Measurements from ENCODE around the gene PAM.

Gene PAM

GRCh38 chr5:102754767-102755431 lies at the start of gene PAM:
Gene PAM, plus strand, starts transcription at chr5:102755305. Its CDS starts 110,891 bp downstream, at chr5:102866196.
- peak in 40 of 51 donors; percentile 5 to 73 (median 46) for DNase-seq

GRCh38 chr5:102711525-102712385 lies 43.4 kb upstream of the PAM start:
- no peak for DNase-seq

- DNase-seq, result no peak
These were observed 41.8 kb upstream of the PAM start for GRCh38 chr5:102713278-102713677.

GRCh38 chr5:102713682-102714231 lies 41.3 kb upstream of the PAM start:
- DNase-seq, result peak in 1 of 51 donors; percentile 5

GRCh38 chr5:102715082-102715807 lies 39.9 kb upstream of the PAM start:
- no peak for DNase-seq

- DNase-seq, result no peak
These were observed 39.1 kb upstream of the PAM start for GRCh38 chr5:102716017-102716416.

GRCh38 chr5:102718819-102719218 lies 36.3 kb upstream of the PAM start:
- DNase-seq, result no peak

GRCh38 chr5:102719886-102720285 lies 35.2 kb upstream of the PAM start:
- DNase-seq, result no peak

- no peak for DNase-seq
These were observed 34.1 kb upstream of the PAM start for GRCh38 chr5:102720969-102721368.

- DNase-seq, result no peak
These were observed 32.2 kb upstream of the PAM start for GRCh38 chr5:102722931-102723330.

- DNase-seq, result no peak
These were observed 23.4 kb upstream of the PAM start for GRCh38 chr5:102731693-102732092.

- DNase-seq, result no peak
These were observed 21.6 kb upstream of the PAM start for GRCh38 chr5:102733534-102733933.

- no peak for DNase-seq
These were observed 17.9 kb upstream of the PAM start for GRCh38 chr5:102737161-102737560.

- no peak for DNase-seq
These were observed 17.2 kb upstream of the PAM start for GRCh38 chr5:102737805-102738469.

GRCh38 chr5:102740515-102740914 lies 14.6 kb upstream of the PAM start:
- DNase-seq, result no peak

GRCh38 chr5:102742215-102742614 lies 12.9 kb upstream of the PAM start:
- DNase-seq, result no peak

GRCh38 chr5:102743900-102744299 lies 11.2 kb upstream of the PAM start:
- DNase-seq, result no peak

GRCh38 chr5:102747386-102748166 lies 7.5 kb upstream of the PAM start:
- no peak for DNase-seq

GRCh38 chr5:102749416-102750030 lies 5.6 kb upstream of the PAM start:
- no peak for DNase-seq
